ENCODE data around the gene LINGO1.
A peak's percentile ranks its signal among the peaks of the same experiment; 100 is the strongest.

LINGO1 gene

GRCh38 chr15:77591968-77592613 is 40.6 kb downstream of the LINGO1 start:
- no peak for DNase-seq

- DNase-seq: peak in 10 of 14 donors; percentile 11 to 78 (median 46)
Measured at GRCh38 chr15:77589839-77590238, 42.9 kb downstream of the LINGO1 start.

GRCh38 chr15:77588126-77588525 is 44.6 kb downstream of the LINGO1 start:
- no peak for DNase-seq

GRCh38 chr15:77584691-77585090 is 48.0 kb downstream of the LINGO1 start:
- DNase-seq: no peak

GRCh38 chr15:77584201-77584600 is 48.5 kb downstream of the LINGO1 start:
- no peak for DNase-seq

GRCh38 chr15:77582763-77583162 is 49.9 kb downstream of the LINGO1 start:
- DNase-seq: no peak

GRCh38 chr15:77581896-77582569 is 50.7 kb downstream of the LINGO1 start:
- no peak for DNase-seq

- peak in 8 of 14 donors; percentile 12 to 38 (median 28) for DNase-seq
Measured at GRCh38 chr15:77580996-77581682, 51.6 kb downstream of the LINGO1 start.

GRCh38 chr15:77579498-77580188 is 53.1 kb downstream of the LINGO1 start:
- no peak for DNase-seq

- DNase-seq: peak in 1 of 14 donors; percentile 32
Measured at GRCh38 chr15:77578641-77579372, 53.9 kb downstream of the LINGO1 start.

GRCh38 chr15:77577366-77577950 is 55.3 kb downstream of the LINGO1 start:
- peak in 12 of 14 donors; percentile 8 to 60 (median 52) for DNase-seq

GRCh38 chr15:77576538-77576937 is 56.2 kb downstream of the LINGO1 start:
- no peak for DNase-seq

GRCh38 chr15:77575203-77575934 is 57.3 kb downstream of the LINGO1 start:
- no peak for DNase-seq

- no peak for DNase-seq
Measured at GRCh38 chr15:77574521-77575202, 58.0 kb downstream of the LINGO1 start.

GRCh38 chr15:77573802-77574201 is 58.9 kb downstream of the LINGO1 start:
- DNase-seq: no peak

- no peak for DNase-seq
Measured at GRCh38 chr15:77572186-77572585, 60.5 kb downstream of the LINGO1 start.

GRCh38 chr15:77571741-77572140 is 61.0 kb downstream of the LINGO1 start:
- DNase-seq: no peak

GRCh38 chr15:77571181-77571580 is 61.5 kb downstream of the LINGO1 start:
- no peak for DNase-seq

GRCh38 chr15:77569729-77570125 is 63.0 kb downstream of the LINGO1 start:
- DNase-seq: no peak

GRCh38 chr15:77568973-77569728 is 63.6 kb downstream of the LINGO1 start:
- DNase-seq: no peak

All from C1 segment of cervical spinal cord (tissue), 14 donors.